A549 (cell line): ENCODE results near the gene RUFY2.

ENCODE experiments used
- CHD4 ChIP-seq: fragments of 200-600 bp; sonication (generic); IDR thresholded peaks from 2 replicates; pipeline ENCODE4 v1.6.1; 2016; ENCODE audit warnings: antibody characterized with exemption, mild to moderate bottlenecking, borderline replicate concordance
- EP300 ChIP-seq, 2 experiments: fragments of >200 bp; sonication (Bioruptor Twin); formaldehyde crosslinking; IDR thresholded peaks; 2 replicates in 1 of 2; 3 replicates in 1 of 2; pipeline ENCODE4 v1.6.1; 2016 to 2017
- POLR2A ChIP-seq: IDR thresholded peaks from 2 replicates; pipeline ENCODE4 v1.6.1; 2012; ENCODE audit warnings: mild to moderate bottlenecking, low read length
- RFX5 ChIP-seq: fragments of 450-650 bp; IDR thresholded peaks from 2 replicates; pipeline ENCODE4 v1.7.1; 2014; ENCODE audit warnings: antibody characterized with exemption, mild to moderate bottlenecking, moderate library complexity
- SMC3 ChIP-seq: fragments of >200 bp; sonication (Bioruptor Twin); formaldehyde crosslinking; IDR thresholded peaks from 3 replicates; pipeline ENCODE4 v1.6.1; 2018; ENCODE audit warnings: inconsistent platforms
- TF ChIP-seq, protein P1 (sequence below): fragments of >200 bp; sonication (Bioruptor Twin); formaldehyde crosslinking; IDR thresholded peaks from 3 replicates; pipeline ENCODE4 v1.5.1; 2016

DNA sequence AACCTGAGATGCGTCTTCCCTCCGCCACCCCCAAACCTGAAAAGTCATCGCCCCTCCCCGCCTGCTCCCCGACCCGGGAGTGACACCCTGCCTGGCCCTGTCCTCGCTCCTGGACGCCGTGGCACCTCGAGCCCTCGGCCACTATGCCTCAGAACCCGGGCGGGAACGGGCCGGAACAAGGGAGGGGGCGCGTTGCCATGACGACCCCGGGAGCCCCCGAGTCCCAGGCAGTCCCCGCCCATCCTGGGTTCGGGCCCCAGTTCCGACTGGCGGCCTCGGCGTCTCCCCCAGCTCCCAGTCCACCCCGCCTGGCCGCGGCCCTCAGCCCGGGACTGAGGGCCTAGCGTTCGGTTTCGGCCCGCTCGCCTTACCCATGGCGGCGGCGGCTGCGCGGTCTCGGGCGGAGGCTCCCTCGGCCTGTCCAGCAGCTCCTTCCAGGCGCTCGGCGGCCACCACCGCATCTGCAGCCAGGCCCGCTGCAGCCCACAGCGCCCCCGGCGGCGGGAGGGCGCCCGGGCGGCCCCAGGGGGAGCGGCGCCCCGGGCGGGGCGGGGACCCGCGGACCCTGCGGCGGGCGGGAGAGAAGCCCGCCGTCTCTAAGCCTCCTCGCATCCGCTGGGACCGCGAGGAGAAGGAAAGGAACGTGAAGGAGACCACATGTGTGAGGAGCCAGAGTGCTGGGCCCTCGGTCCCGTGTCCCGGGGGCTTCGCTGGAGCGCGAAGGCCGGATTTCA, at the start of gene RUFY2:
- no peak for TF ChIP-seq RFX5
- no peak for TF ChIP-seq EP300 (IDR thresholded peaks at IDR 0.05)
- TF ChIP-seq, protein P1, sequence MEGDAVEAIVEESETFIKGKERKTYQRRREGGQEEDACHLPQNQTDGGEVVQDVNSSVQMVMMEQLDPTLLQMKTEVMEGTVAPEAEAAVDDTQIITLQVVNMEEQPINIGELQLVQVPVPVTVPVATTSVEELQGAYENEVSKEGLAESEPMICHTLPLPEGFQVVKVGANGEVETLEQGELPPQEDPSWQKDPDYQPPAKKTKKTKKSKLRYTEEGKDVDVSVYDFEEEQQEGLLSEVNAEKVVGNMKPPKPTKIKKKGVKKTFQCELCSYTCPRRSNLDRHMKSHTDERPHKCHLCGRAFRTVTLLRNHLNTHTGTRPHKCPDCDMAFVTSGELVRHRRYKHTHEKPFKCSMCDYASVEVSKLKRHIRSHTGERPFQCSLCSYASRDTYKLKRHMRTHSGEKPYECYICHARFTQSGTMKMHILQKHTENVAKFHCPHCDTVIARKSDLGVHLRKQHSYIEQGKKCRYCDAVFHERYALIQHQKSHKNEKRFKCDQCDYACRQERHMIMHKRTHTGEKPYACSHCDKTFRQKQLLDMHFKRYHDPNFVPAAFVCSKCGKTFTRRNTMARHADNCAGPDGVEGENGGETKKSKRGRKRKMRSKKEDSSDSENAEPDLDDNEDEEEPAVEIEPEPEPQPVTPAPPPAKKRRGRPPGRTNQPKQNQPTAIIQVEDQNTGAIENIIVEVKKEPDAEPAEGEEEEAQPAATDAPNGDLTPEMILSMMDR: peak; percentile 94
- no peak for TF ChIP-seq CHD4
- 0 out of 3 replicates have a peak, but pooled peaks have one; percentile 15 for TF ChIP-seq SMC3
- TF ChIP-seq POLR2A: peak; percentile 65
